Activated CD8-positive, alpha-beta memory T cell treated with anti-CD3 and anti-CD28 coated beads, Interleukin-2, amount 10 ng/mL, durations not matched to agents 7 days and 5 days (primary cell): Measurements from ENCODE around the gene FOXA2. TPM values are rescaled to one million over a fixed set of nuclear protein-coding genes. Genes with fewer than 3 reads are reported as not detected.
"Not testable (repeated sequence)": the region's sequence is repeated elsewhere in the genome, so short reads cannot be mapped to it uniquely, and the experiment has no call there.

Source experiments
- ATAC-seq: fragments of 150-1000 bp; cut with Tn5 transposase; one replicate; pipeline ENCODE4 v1.10.0; 2021; ENCODE audit warnings: moderate library complexity
- CTCF ChIA-PET: fragments of 350-600 bp; sonication (Branson Sonifier 250); formaldehyde crosslinking; loops from one replicate; lab custom pipeline; 2021; ENCODE audit warnings: antibody characterized with exemption; lab: Charles Lee
- DNase-seq: peaks from one replicate; pipeline ENCODE4 v3.0.0-alpha.2; 2020
- H3K27ac Mint-ChIP-seq: one replicate; pipeline ENCODE4 v1.8.0; 2021; ENCODE audit warnings: mild to moderate bottlenecking, mixed read lengths
- H3K27me3 Mint-ChIP-seq: one replicate; pipeline ENCODE4 v1.8.0; 2021; ENCODE audit warnings: mixed read lengths
- H3K36me3 Mint-ChIP-seq: one replicate; pipeline ENCODE4 v1.8.0; 2021; ENCODE audit warnings: mild to moderate bottlenecking, mixed read lengths
- H3K4me1 Mint-ChIP-seq: one replicate; pipeline ENCODE4 v1.8.0; 2021; ENCODE audit warnings: mixed read lengths
- H3K4me3 Mint-ChIP-seq: one replicate; pipeline ENCODE4 v1.8.0; 2021; ENCODE audit warnings: mild to moderate bottlenecking, moderate library complexity, mixed read lengths
- H3K9me3 Mint-ChIP-seq: one replicate; pipeline ENCODE4 v1.8.0; 2022; ENCODE audit warnings: low read depth, mixed read lengths
- total RNA-seq, 2 experiments: library from RNA; stranded (reverse); gene quantifications; one replicate each; pipeline ENCODE4 v1.2.3, GENCODE V29; 2021

FOXA2 gene
- total RNA-seq, 2 experiments from 2014 or later, result not detected

- no peak for ATAC-seq
- Mint-ChIP-seq H3K27ac (no peak overlapping the region), H3K27me3 (no peaks in the 10 kb centered on the region), H3K9me3 (no peaks in the 10 kb centered on the region), H3K4me3 (no peak overlapping the region), H3K36me3 (no peaks in the 10 kb centered on the region), H3K4me1 (no peaks in the 10 kb centered on the region)
- no peak for DNase-seq
- CTCF ChIA-PET, result no interaction called here
Observed at GRCh38 chr20:22601361-22602141, 17.2 kb upstream of the FOXA2 start.

GRCh38 chr20:22599258-22599657 is 14.9 kb upstream of the FOXA2 start:
- H3K36me3 Mint-ChIP-seq, H3K4me1 Mint-ChIP-seq, ATAC-seq, H3K9me3 Mint-ChIP-seq, H3K27me3 Mint-ChIP-seq, H3K27ac Mint-ChIP-seq, H3K4me3 Mint-ChIP-seq, DNase-seq, CTCF ChIA-PET: not testable (repeated sequence)

GRCh38 chr20:22597303-22597702 is 12.9 kb upstream of the FOXA2 start:
- no peaks in the 10 kb centered on the region for H3K36me3 Mint-ChIP-seq

GRCh38 chr20:22590662-22591061 is 6.3 kb upstream of the FOXA2 start:
- no peaks in the 10 kb centered on the region for H3K4me1 Mint-ChIP-seq
- CTCF ChIA-PET, result no interaction called here
- no peak overlapping the region for H3K4me3 Mint-ChIP-seq
- peaks cover 20% of the 10 kb centered on the region for H3K27me3 Mint-ChIP-seq
- ATAC-seq, result no peak
- no peak for DNase-seq
- H3K27ac Mint-ChIP-seq, result no peak overlapping the region
- H3K9me3 Mint-ChIP-seq, result no peaks in the 10 kb centered on the region
- H3K36me3 Mint-ChIP-seq, result peaks cover 1% of the 10 kb centered on the region

More at GRCh38 chr20:22597303-22597702, 12.9 kb upstream of the FOXA2 start:
- no peaks in the 10 kb centered on the region for H3K4me1 Mint-ChIP-seq
- no peaks in the 10 kb centered on the region for H3K27me3 Mint-ChIP-seq
- H3K4me3 Mint-ChIP-seq, result no peak overlapping the region
- no peak for ATAC-seq
- peaks cover 2% of the 10 kb centered on the region for H3K9me3 Mint-ChIP-seq
- CTCF ChIA-PET, result no interaction called here
- no peak overlapping the region for H3K27ac Mint-ChIP-seq
- DNase-seq, result no peak

GRCh38 chr20:22586645-22587310 is 2.4 kb upstream of the FOXA2 start:
- ATAC-seq, result no peak
- Mint-ChIP-seq H3K27me3 (peaks cover 44% of the 10 kb centered on the region), H3K9me3 (no peaks in the 10 kb centered on the region), H3K4me1 (no peaks in the 10 kb centered on the region), H3K27ac (no peak overlapping the region), H3K4me3 (no peak overlapping the region), H3K36me3 (peaks cover 3% of the 10 kb centered on the region)
- no peak for DNase-seq
- CTCF ChIA-PET, result no interaction called here

- no peaks in the 10 kb centered on the region for H3K9me3 Mint-ChIP-seq
- no peak overlapping the region for H3K27ac Mint-ChIP-seq
- no peak for DNase-seq
- ATAC-seq, result no peak
- H3K4me1 Mint-ChIP-seq, result no peaks in the 10 kb centered on the region
- H3K27me3 Mint-ChIP-seq, result peaks cover 52% of the 10 kb centered on the region
- CTCF ChIA-PET, result no interaction called here
- H3K36me3 Mint-ChIP-seq, result peaks cover 4% of the 10 kb centered on the region
- no peak overlapping the region for H3K4me3 Mint-ChIP-seq
Observed at GRCh38 chr20:22585786-22586493, 1.6 kb upstream of the FOXA2 start.

- H3K4me3 Mint-ChIP-seq, result no peak overlapping the region
- H3K36me3 Mint-ChIP-seq, result peaks cover 6% of the 10 kb centered on the region
- no peaks in the 10 kb centered on the region for H3K9me3 Mint-ChIP-seq
- ATAC-seq (no peak), DNase-seq (no peak)
- no peaks in the 10 kb centered on the region for H3K4me1 Mint-ChIP-seq
- H3K27me3 Mint-ChIP-seq, result peaks cover 58% of the 10 kb centered on the region
- no peak overlapping the region for H3K27ac Mint-ChIP-seq
- CTCF ChIA-PET, result no interaction called here
Observed at GRCh38 chr20:22584922-22585785, 782 bp upstream of the FOXA2 start.

- DNase-seq (no peak), ATAC-seq (no peak)
- Mint-ChIP-seq H3K27ac (peak overlapping the region; percentile 40), H3K4me3 (no peak overlapping the region), H3K9me3 (no peaks in the 10 kb centered on the region), H3K4me1 (no peaks in the 10 kb centered on the region), H3K36me3 (peaks cover 6% of the 10 kb centered on the region), H3K27me3 (peaks cover 70% of the 10 kb centered on the region)
- CTCF ChIA-PET, result no interaction called here
Observed at GRCh38 chr20:22583773-22584521, 425 bp downstream of the FOXA2 start.

- H3K27ac Mint-ChIP-seq, result peak overlapping the region; percentile 40
- no peak for DNase-seq
- CTCF ChIA-PET, result no interaction called here
- H3K4me1 Mint-ChIP-seq, result no peaks in the 10 kb centered on the region
- peaks cover 8% of the 10 kb centered on the region for H3K36me3 Mint-ChIP-seq
- no peak overlapping the region for H3K4me3 Mint-ChIP-seq
- ATAC-seq, result no peak
- peaks cover 76% of the 10 kb centered on the region for H3K27me3 Mint-ChIP-seq
- no peaks in the 10 kb centered on the region for H3K9me3 Mint-ChIP-seq
Observed at GRCh38 chr20:22582964-22583772, 1.2 kb downstream of the FOXA2 start.

GRCh38 chr20:22582386-22582963 is 1.9 kb downstream of the FOXA2 start:
- H3K9me3 Mint-ChIP-seq, result no peaks in the 10 kb centered on the region
- no peak for DNase-seq
- H3K4me1 Mint-ChIP-seq, result no peaks in the 10 kb centered on the region
- H3K27me3 Mint-ChIP-seq, result peaks cover 77% of the 10 kb centered on the region
- no peak overlapping the region for H3K4me3 Mint-ChIP-seq
- CTCF ChIA-PET, result no interaction called here
- ATAC-seq, result no peak
- peaks cover 11% of the 10 kb centered on the region for H3K36me3 Mint-ChIP-seq
- H3K27ac Mint-ChIP-seq, result peak overlapping the region; percentile 40

- CTCF ChIA-PET, result no interaction called here
- Mint-ChIP-seq H3K4me1 (no peaks in the 10 kb centered on the region), H3K9me3 (no peaks in the 10 kb centered on the region), H3K36me3 (peaks cover 11% of the 10 kb centered on the region), H3K4me3 (no peak overlapping the region), H3K27ac (no peak overlapping the region), H3K27me3 (peaks cover 79% of the 10 kb centered on the region)
- no peak for ATAC-seq
- DNase-seq, result no peak
Observed at GRCh38 chr20:22581437-22582385, 2.7 kb downstream of the FOXA2 start.
